ENCODE measurements around the gene NR4A3. TPM values are rescaled to one million over a fixed set of nuclear protein-coding genes. Genes with fewer than 3 reads are reported as not detected.
A peak's percentile ranks its signal among the peaks of the same experiment; 100 is the strongest.

The NR4A3 gene
- total RNA-seq, 6 experiments from 2014 or later: 1.2 to 3.1 (median 2.4) TPM

- H3K4me1 Mint-ChIP-seq (ENCODE audit: low read depth): peaks cover 26% of the 10 kb centered on the region
- no peaks in the 10 kb centered on the region for H3K36me3 Mint-ChIP-seq (ENCODE audit: low read depth)
- peak overlapping the region; percentile 99 for H3K4me3 Mint-ChIP-seq
- no peak for TF ChIP-seq CTCF (IDR thresholded peaks at IDR 0.05)
- H3K27me3 Mint-ChIP-seq (ENCODE audit: insufficient read depth): no peaks in the 10 kb centered on the region; the same call in none of the 2 replicates
- H3K9me3 Mint-ChIP-seq: no peaks in the 10 kb centered on the region
- DNase-seq: no peak
- peak overlapping the region; percentile 98 for H3K27ac Mint-ChIP-seq
Observed at GRCh38 chr9:99907208-99907532, 85.5 kb downstream of the NR4A3 start.

- no peaks in the 10 kb centered on the region for H3K9me3 Mint-ChIP-seq
- no peak overlapping the region for H3K4me3 Mint-ChIP-seq
- DNase-seq: no peak
- no peaks in the 10 kb centered on the region; the same call in none of the 2 replicates for H3K27me3 Mint-ChIP-seq (ENCODE audit: insufficient read depth)
- H3K36me3 Mint-ChIP-seq (ENCODE audit: low read depth): no peaks in the 10 kb centered on the region
- H3K4me1 Mint-ChIP-seq (ENCODE audit: low read depth): peaks cover 20% of the 10 kb centered on the region
- no peak for TF ChIP-seq CTCF (IDR thresholded peaks at IDR 0.05)
- no peak overlapping the region for H3K27ac Mint-ChIP-seq
Observed at GRCh38 chr9:99911600-99911999, 89.9 kb downstream of the NR4A3 start.

Other genes starting within 250 kb of the NR4A3 start
- gene STX17, start 84.8 kb downstream of the NR4A3 start, total RNA-seq (2021; fragmentation: NEBNext Ultra II Directional; extraction: Animal tissue kit (Norgen Biotek cat#: 25700)): 10 to 100 TPM; 15.3 to 18.7 (median 15.6) TPM